HG03108 (cell line): ENCODE results near the gene NPC1L1.
"Not testable (repeated sequence)": the region's sequence is repeated elsewhere in the genome, so short reads cannot be mapped to it uniquely, and the experiment has no call there.

Source experiments
- ATAC-seq: cut with Tn5 transposase; IDR thresholded peaks from one replicate; pipeline ENCODE4 v1.9.1; 2021; ENCODE audit warnings: moderate library complexity; ENCODE audit not compliant: unreplicated experiment

NPC1L1 gene

DNA sequence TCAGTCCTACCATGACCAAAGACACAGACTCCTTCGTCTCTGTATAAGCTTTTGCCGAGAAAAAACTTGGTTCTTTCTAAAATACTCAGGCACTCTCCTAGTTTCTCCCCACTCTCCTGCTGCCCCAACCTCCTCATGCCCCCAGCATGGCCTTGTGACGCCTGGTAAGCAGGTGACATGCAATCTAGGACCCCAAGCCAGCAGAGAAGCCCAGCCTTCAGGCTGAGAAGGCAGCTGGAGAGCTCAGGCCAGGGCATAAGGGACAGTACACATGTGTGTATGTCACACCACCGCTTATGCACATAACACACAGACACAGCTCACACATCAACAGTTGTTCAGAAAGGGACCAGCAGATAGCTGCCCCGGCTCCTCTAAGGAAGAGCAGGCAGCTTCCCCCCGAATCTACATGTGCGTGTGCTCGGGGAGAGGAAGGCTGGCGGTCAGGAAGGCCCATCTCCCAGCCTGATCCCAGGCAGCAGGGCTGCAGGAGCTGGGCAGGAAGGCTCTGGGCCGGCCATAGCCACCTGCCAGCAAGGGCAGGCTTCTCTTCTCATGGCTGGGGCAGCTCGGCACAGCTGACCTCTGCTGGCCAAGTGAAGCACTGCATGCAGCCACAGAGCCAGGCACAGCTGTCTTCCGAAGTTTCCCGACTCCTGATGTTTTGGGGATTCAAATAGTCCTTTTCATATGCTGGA lies 24.1 kb upstream of the NPC1L1 start:
- peak; percentile 60 for ATAC-seq

- ATAC-seq: no peak
Measured at GRCh38 chr7:44564606-44565005, 23.5 kb upstream of the NPC1L1 start.

DNA sequence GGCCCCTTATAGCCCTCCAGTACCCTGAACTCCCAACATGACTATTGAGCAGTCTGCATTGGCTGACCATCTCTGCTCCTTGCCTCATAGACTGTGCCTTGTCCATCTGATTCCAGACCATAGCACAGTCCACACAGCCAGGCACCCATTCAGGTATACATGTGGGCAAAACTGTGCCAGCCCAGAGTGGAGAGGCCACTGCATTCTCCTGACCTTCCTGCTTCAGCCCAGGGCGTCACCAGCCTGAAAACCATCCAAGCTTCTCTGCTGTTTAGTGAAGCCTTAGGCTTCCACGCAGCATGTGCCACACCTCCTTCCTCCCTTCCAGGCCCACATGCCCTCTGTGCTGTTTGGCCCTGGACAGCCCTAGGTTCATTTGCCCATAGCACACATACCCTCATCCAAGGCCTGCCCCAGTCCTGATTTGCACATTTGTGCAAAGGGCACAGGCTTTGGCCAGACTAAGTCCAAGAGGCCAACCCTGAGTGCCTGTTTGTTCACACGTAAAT lies 22.1 kb upstream of the NPC1L1 start:
- ATAC-seq: no peak

GRCh38 chr7:44562622-44562962 lies 21.5 kb upstream of the NPC1L1 start:
- not testable (repeated sequence) for ATAC-seq

DNA sequence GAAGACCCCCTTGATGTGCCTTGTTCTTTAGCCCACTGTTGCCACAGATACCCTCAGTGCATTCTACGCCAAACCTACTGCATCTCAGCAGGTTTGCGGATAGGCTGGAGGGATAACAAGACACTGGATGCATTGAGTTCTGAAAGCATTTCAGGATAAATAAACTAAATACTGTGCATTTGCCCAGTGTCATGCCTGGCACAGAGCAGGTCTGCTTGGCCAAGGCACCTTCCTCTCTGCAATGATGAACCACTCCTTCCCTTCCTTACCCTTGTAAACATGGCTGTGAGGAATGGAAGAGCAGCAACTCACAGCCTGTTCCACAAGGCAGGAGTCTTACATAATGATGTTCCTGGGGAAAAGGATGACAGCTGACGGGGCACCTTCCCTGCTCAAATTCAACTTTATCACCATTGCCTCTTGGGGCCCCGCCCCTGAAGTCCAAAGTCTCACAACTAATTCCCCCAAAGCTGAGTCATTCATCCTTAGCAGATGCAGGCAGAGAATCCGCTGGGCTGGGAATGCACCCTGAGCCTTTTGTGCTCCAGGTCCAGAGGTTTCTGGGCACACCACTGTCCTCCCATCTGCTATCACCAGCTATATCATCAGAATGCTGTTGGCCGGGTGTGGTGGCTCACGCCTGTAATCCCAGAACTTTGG lies 21.0 kb upstream of the NPC1L1 start:
- no peak for ATAC-seq

DNA sequence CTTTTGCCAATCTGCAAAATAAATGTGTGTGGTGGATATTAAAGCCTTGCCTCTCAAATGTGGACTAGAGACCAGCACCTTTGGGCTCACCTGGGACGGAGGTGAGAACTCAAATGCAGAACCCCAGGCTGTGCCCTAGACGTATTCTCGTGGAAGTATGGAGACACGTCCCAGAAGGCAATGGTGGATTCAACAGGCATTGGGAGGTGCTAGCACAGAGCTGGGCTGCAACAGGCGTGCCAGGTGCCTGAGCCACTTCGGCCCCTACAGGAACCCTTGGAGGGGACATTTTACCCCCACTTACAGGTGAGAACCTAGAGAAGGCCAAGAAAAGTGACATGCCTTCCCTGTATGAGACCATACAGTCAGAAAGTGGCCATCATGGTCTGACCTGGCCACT lies 20.4 kb upstream of the NPC1L1 start:
- ATAC-seq: no peak

DNA sequence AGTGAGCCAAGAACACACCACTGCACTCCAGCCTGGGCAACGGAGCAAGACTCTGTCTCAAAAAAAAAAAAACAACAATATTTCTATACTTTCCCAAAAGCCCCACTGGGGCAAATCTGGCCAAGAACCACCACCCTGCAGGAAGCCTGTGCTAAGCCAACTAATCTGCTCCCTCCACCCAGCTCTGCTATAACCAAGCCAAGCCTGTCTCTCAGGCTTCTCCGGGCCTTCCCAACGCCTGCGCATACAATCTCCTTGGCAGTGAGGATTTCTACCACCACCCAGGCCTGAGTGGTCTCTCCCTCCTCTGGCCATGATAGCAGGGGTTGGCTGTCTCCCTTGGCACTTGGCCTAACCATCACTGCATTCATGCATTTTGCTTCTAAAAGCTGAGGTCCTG lies 18.4 kb upstream of the NPC1L1 start:
- ATAC-seq: no peak

DNA sequence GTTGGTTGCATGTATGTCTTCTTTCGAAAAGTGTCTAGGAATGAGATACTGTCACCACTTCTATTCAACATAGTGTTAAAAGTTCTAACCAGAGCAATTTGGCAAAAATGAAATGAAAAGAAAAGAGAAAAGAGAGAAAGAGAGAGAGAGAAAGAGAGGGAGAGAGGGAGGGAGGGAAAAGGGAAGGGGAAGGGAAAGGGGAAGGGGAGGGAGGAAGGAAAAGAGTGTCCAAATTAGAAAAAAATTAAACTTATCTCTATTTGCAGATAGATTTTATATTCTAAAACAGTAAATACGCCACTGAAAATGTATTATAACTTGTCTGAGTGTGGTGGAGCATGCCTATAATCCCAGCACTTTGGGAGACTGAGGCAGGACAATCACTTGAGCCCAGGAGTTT lies 16.4 kb upstream of the NPC1L1 start:
- ATAC-seq: no peak

GRCh38 chr7:44555350-44555749 lies 14.2 kb upstream of the NPC1L1 start:
- no peak for ATAC-seq

DNA sequence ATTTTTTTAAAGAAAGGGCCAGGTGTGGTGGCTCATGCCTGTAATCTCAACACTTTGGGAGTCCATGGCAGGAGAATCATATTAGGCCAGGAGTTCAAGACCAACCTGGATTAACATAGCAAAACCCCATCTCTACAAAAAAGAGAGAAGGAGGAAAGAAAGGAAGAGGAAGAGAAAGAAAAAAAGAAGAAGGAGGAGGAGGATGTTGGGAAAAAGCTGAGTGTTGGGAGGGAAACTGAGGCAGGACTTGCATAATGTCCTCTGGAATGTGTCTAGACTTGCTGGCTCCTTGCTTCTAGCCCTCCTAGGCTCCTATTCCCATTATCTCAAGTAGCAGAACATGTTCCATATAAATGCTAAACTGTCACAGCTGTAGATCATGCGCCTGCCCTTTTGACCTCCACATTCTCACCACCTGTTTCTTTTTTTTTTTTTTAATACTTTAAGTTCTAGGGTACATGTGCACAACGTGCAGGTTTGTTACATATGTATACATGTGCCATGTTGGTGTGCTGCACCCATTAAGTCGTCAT lies 11.4 kb upstream of the NPC1L1 start:
- not testable (repeated sequence) for ATAC-seq

- no peak for ATAC-seq
Measured at GRCh38 chr7:44549457-44549856, 8.3 kb upstream of the NPC1L1 start.

DNA sequence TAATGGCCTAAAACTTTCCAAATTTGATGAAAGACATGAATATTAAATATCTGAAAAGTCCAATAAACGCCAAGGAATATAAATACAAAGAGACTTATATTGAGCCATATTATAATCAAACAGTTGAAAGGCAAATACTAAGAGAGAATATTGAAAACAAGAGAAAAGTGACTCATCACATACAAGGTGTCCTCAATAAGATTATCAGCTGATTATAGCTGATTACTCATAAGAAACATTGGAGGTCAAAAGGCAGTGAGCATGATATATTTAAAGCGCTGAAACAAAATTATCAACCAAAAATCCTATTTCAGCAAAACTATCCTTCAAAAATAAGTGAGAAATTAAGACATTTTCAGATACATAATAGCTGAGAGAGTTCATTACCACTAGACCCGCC lies 7.8 kb upstream of the NPC1L1 start:
- ATAC-seq: no peak

GRCh38 chr7:44547536-44548231 lies 6.6 kb upstream of the NPC1L1 start:
- ATAC-seq: no peak

GRCh38 chr7:44541876-44542610 lies 913 bp upstream of the NPC1L1 start:
- no peak for ATAC-seq

DNA sequence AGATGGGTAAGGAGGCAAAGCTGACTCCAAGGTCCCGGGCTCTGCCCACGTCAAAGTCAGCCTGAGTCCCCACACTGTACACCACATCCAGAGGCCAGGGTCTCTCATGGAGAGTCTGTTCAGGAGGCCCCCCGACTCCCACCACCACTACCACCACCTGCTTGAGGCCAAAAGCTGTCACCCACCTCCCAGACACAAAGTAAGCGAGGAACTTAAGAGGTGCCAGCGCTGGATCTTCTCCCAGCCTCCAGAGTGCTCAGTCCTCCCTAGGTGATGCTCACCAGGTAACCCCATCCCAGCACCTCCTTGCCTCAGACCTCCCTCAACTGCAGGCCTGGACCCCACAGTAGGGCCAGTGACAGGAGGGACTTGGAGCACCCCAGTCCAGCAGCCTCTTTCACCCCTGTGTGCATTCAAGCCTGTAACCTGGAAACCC lies 520 bp downstream of the NPC1L1 start:
- ATAC-seq: no peak

GRCh38 chr7:44539669-44540506 lies 1.2 kb downstream of the NPC1L1 start:
- no peak for ATAC-seq

GRCh38 chr7:44538798-44539668 lies 2.1 kb downstream of the NPC1L1 start:
- ATAC-seq: no peak

- ATAC-seq: no peak
Measured at GRCh38 chr7:44538093-44538797, 2.9 kb downstream of the NPC1L1 start.

DNA sequence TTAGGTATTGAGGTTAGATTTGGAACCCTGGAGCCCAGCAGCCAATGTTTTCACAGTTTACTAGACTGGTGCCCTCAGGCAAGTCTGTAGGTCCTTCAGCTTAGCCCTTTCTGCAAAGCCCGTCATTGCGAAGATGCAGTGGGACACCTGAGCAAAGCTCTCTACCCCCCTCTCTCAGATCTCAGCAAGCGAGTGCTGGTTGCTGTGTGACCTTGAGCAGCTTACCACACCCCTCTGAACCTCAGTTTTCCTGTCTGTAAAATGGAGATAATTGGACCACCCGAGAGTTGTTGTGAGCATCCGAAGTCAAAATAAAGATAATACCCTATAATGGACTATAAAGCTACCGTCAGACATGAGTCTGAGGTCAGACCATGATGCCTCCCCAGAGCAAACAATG lies 3.7 kb downstream of the NPC1L1 start:
- no peak for ATAC-seq
